GM12878 (cell line): ENCODE results near the gene MYOCOS. TPM values are rescaled to one million over a fixed set of nuclear protein-coding genes. Genes with fewer than 3 reads are reported as not detected.

Experiments
- BHLHE40 ChIP-seq, 2 experiments: fragments of 450-650 bp in 1 of 2; IDR thresholded peaks; 2 replicates each; pipeline ENCODE4 v1.6.1; 2011 to 2017; ENCODE audit warnings: low read depth in 2 of 2, borderline replicate concordance in 1 of 2, improper control_type of control experiment in 1 of 2, low read length in 1 of 2, mild to moderate bottlenecking in 1 of 2
- CREB1 ChIP-seq: IDR thresholded peaks from 2 replicates; pipeline ENCODE4 v1.6.1; 2012; ENCODE audit warnings: low read depth, mild to moderate bottlenecking, inconsistent platforms
- HDAC2 ChIP-seq: fragments of 200-600 bp; sonication (generic); IDR thresholded peaks from 2 replicates; pipeline ENCODE4 v1.6.1; 2017
- HDGF ChIP-seq: fragments of 450-650 bp; IDR thresholded peaks from 2 replicates; pipeline ENCODE4 v1.6.1; 2016; ENCODE audit warnings: antibody characterized with exemption
- JUNB ChIP-seq: IDR thresholded peaks from 2 replicates; pipeline ENCODE4 v1.6.1; 2016; ENCODE audit warnings: antibody characterized with exemption, mild to moderate bottlenecking
- KDM1A ChIP-seq: fragments of 200-600 bp; sonication (generic); IDR thresholded peaks from 2 replicates; pipeline ENCODE4 v1.6.1; 2016; ENCODE audit warnings: borderline replicate concordance
- MTA2 ChIP-seq: fragments of 450-650 bp; IDR thresholded peaks from 2 replicates; pipeline ENCODE4 v1.6.1; 2016; ENCODE audit warnings: low read depth, mild to moderate bottlenecking, moderate library complexity
- MTA3 ChIP-seq: IDR thresholded peaks from 2 replicates; pipeline ENCODE4 v1.6.1; 2012; ENCODE audit warnings: low read length, inconsistent platforms, borderline replicate concordance
- POLR2AphosphoS5 ChIP-seq: IDR thresholded peaks from 2 replicates; pipeline ENCODE4 v1.6.1; 2011; ENCODE audit warnings: mild to moderate bottlenecking, low read length, inconsistent platforms
- RAD21 ChIP-seq: IDR thresholded peaks from 2 replicates; pipeline ENCODE4 v1.6.1; 2011; ENCODE audit warnings: mild to moderate bottlenecking, low read depth, low read length, moderate library complexity; ENCODE audit not compliant: insufficient read depth
- SUZ12 ChIP-seq: fragments of 200-600 bp; sonication (generic); IDR thresholded peaks from one replicate; pipeline ENCODE4 v1.6.1; 2018; ENCODE audit warnings: antibody characterized with exemption, mild to moderate bottlenecking; ENCODE audit not compliant: unreplicated experiment
- TCF3 ChIP-seq: IDR thresholded peaks from 2 replicates; pipeline ENCODE4 v1.6.1; 2012; ENCODE audit warnings: low read depth, mild to moderate bottlenecking, low read length, borderline replicate concordance; ENCODE audit not compliant: insufficient read depth
- YBX1 ChIP-seq: fragments of 450-650 bp; IDR thresholded peaks from 2 replicates; pipeline ENCODE4 v1.6.1; 2016; ENCODE audit warnings: antibody characterized with exemption
- ZNF217 ChIP-seq: fragments of 450-650 bp; IDR thresholded peaks from 2 replicates; pipeline ENCODE4 v1.6.1; 2017; ENCODE audit warnings: antibody characterized with exemption, mild to moderate bottlenecking
- ZNF24 ChIP-seq: fragments of 450-650 bp; IDR thresholded peaks from 2 replicates; pipeline ENCODE4 v1.6.1; 2017; ENCODE audit warnings: antibody characterized with exemption, mild to moderate bottlenecking
- polyA plus RNA-seq, 11 experiments: library from polyadenylated mRNA; depleted of rRNA in 4 of 11; unstranded in 6 of 11; stranded (reverse) in 5 of 11; fragments of >200 nt; fragmentation: Nextera tagmentation in 4 of 11; fragmentation: Illumina TruSeq in 1 of 11; extraction: Ambion mirVana in 4 of 11; extraction: Trizol in 1 of 11; gene quantifications; 1 replicate in 1 of 11; 2 replicates in 10 of 11; pipeline versions ENCODE4 v1.2.1 to v1.2.3, GENCODE V29; 2011 to 2016; ENCODE audit warnings: inconsistent platforms in 2 of 11, missing spikeins in 2 of 11, low read depth in 1 of 11
- total RNA-seq, 4 experiments: library from RNA; depleted of rRNA in 3 of 4; stranded (reverse); fragments of >200 nt in 3 of 4; fragmentation: Illumina TruSeq in 1 of 4; extraction: Trizol in 1 of 4; gene quantifications; 2 replicates each; pipeline versions ENCODE4 v1.2.1 to v1.2.3, GENCODE V29; 2013 to 2021
- TF ChIP-seq, protein P1 (sequence below): IDR thresholded peaks from 2 replicates; pipeline ENCODE4 v1.6.1; 2012; ENCODE audit warnings: improper control_type of control experiment, low read depth, low read length; ENCODE audit not compliant: insufficient replicate concordance
- TF ChIP-seq, protein P2 (sequence below): fragments of 450-650 bp; IDR thresholded peaks from 2 replicates; pipeline ENCODE4 v1.6.1; 2017; ENCODE audit warnings: borderline replicate concordance
- TF ChIP-seq, protein P3 (sequence below): IDR thresholded peaks from 2 replicates; pipeline ENCODE4 v1.6.1; 2011; ENCODE audit warnings: mild to moderate bottlenecking, low read depth, low read length, moderate library complexity; ENCODE audit not compliant: insufficient replicate concordance
- TF ChIP-seq, protein P4 (sequence below): IDR thresholded peaks from 2 replicates; pipeline ENCODE4 v1.6.1; 2012; ENCODE audit warnings: low read depth, low read length, improper control_type of control experiment
- TF ChIP-seq, protein P5 (sequence below): fragments of 450-650 bp; IDR thresholded peaks from 2 replicates; pipeline ENCODE4 v1.6.1; 2014; ENCODE audit warnings: mild to moderate bottlenecking

MYOCOS gene
- total and polyA plus RNA-seq, 10 of the 15 experiments (the other 5 are each of a cell fraction or from before 2014, with no cell fraction given), result 0.12 to 0.24 (median 0.16) TPM; not detected in 4

DNA sequence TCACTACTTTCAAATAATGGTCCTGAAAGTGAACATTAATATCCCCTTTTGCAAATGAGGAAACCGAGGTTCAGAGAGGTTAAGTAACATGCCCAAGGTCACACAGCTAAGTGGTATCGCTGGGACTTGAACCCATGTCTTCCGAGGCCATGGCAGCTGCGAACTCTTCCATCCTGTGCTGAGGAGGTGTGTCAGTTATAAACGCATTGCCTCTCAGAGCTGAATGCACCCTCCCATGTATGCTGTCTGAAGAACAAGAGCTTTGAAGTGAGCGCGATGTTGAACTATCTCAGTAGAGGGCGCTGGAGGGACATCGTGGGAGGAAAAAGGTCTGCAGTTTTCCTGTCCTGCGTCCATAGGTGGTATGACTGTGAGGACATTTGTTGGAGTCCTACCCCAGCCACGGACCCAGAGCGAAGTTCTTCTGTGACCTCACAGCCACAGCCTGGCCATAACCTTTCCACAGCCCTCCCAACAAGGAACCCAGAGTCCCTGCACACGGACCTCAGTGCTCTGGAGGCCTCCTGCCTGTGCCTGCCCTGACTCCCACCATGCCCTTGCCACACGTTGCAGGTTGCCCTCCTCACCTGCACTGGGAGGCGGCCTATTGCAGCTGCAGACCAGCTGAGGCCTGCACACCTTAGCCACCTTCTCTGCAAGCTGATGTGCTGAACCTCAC is 22.9 kb downstream of the MYOCOS start (continued):
- TF ChIP-seq, protein P1, sequence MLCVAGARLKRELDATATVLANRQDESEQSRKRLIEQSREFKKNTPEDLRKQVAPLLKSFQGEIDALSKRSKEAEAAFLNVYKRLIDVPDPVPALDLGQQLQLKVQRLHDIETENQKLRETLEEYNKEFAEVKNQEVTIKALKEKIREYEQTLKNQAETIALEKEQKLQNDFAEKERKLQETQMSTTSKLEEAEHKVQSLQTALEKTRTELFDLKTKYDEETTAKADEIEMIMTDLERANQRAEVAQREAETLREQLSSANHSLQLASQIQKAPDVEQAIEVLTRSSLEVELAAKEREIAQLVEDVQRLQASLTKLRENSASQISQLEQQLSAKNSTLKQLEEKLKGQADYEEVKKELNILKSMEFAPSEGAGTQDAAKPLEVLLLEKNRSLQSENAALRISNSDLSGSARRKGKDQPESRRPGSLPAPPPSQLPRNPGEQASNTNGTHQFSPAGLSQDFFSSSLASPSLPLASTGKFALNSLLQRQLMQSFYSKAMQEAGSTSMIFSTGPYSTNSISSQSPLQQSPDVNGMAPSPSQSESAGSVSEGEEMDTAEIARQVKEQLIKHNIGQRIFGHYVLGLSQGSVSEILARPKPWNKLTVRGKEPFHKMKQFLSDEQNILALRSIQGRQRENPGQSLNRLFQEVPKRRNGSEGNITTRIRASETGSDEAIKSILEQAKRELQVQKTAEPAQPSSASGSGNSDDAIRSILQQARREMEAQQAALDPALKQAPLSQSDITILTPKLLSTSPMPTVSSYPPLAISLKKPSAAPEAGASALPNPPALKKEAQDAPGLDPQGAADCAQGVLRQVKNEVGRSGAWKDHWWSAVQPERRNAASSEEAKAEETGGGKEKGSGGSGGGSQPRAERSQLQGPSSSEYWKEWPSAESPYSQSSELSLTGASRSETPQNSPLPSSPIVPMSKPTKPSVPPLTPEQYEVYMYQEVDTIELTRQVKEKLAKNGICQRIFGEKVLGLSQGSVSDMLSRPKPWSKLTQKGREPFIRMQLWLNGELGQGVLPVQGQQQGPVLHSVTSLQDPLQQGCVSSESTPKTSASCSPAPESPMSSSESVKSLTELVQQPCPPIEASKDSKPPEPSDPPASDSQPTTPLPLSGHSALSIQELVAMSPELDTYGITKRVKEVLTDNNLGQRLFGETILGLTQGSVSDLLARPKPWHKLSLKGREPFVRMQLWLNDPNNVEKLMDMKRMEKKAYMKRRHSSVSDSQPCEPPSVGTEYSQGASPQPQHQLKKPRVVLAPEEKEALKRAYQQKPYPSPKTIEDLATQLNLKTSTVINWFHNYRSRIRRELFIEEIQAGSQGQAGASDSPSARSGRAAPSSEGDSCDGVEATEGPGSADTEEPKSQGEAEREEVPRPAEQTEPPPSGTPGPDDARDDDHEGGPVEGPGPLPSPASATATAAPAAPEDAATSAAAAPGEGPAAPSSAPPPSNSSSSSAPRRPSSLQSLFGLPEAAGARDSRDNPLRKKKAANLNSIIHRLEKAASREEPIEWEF, result no peak
- TF ChIP-seq JUNB (no peak), YBX1 (no peak), BHLHE40 (IDR thresholded peaks at IDR 0.05; ENCODE audit: borderline replicate concordance in 1 of 2, low read depth in 2 of 2, low read length in 1 of 2) (no peak), CREB1 (no peak), MTA2 (no peak), SUZ12 (no peak), POLR2AphosphoS5 (no peak), KDM1A (no peak), HDGF (peak; percentile 85; the same call in 1 of the 2 replicates), RAD21 (peak; percentile 70), HDAC2 (no peak), ZNF24 (no peak), ZNF217 (peak; percentile 90), TCF3 (no peak), MTA3 (no peak)
- TF ChIP-seq, protein P2, sequence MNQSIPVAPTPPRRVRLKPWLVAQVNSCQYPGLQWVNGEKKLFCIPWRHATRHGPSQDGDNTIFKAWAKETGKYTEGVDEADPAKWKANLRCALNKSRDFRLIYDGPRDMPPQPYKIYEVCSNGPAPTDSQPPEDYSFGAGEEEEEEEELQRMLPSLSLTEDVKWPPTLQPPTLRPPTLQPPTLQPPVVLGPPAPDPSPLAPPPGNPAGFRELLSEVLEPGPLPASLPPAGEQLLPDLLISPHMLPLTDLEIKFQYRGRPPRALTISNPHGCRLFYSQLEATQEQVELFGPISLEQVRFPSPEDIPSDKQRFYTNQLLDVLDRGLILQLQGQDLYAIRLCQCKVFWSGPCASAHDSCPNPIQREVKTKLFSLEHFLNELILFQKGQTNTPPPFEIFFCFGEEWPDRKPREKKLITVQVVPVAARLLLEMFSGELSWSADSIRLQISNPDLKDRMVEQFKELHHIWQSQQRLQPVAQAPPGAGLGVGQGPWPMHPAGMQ, result no peak
- TF ChIP-seq, protein P3, sequence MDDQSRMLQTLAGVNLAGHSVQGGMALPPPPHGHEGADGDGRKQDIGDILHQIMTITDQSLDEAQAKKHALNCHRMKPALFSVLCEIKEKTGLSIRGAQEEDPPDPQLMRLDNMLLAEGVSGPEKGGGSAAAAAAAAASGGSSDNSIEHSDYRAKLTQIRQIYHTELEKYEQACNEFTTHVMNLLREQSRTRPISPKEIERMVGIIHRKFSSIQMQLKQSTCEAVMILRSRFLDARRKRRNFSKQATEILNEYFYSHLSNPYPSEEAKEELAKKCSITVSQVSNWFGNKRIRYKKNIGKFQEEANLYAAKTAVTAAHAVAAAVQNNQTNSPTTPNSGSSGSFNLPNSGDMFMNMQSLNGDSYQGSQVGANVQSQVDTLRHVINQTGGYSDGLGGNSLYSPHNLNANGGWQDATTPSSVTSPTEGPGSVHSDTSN, result no peak
- TF ChIP-seq, protein P4, sequence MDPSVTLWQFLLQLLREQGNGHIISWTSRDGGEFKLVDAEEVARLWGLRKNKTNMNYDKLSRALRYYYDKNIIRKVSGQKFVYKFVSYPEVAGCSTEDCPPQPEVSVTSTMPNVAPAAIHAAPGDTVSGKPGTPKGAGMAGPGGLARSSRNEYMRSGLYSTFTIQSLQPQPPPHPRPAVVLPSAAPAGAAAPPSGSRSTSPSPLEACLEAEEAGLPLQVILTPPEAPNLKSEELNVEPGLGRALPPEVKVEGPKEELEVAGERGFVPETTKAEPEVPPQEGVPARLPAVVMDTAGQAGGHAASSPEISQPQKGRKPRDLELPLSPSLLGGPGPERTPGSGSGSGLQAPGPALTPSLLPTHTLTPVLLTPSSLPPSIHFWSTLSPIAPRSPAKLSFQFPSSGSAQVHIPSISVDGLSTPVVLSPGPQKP, result no peak
- TF ChIP-seq, protein P5, sequence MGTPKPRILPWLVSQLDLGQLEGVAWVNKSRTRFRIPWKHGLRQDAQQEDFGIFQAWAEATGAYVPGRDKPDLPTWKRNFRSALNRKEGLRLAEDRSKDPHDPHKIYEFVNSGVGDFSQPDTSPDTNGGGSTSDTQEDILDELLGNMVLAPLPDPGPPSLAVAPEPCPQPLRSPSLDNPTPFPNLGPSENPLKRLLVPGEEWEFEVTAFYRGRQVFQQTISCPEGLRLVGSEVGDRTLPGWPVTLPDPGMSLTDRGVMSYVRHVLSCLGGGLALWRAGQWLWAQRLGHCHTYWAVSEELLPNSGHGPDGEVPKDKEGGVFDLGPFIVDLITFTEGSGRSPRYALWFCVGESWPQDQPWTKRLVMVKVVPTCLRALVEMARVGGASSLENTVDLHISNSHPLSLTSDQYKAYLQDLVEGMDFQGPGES, result no peak
